ENCODE results near the gene TDRD7. TPM values are rescaled to one million over a fixed set of nuclear protein-coding genes. Genes with fewer than 3 reads are reported as not detected.
A peak's percentile ranks its signal among the peaks of the same experiment; 100 is the strongest.

The TDRD7 gene
- total and polyA plus RNA-seq, 9 of the 15 experiments (the other 6 are each of a cell fraction or from before 2014, with no cell fraction given): 2.2 to 7.7 (median 5.2) TPM

DNA sequence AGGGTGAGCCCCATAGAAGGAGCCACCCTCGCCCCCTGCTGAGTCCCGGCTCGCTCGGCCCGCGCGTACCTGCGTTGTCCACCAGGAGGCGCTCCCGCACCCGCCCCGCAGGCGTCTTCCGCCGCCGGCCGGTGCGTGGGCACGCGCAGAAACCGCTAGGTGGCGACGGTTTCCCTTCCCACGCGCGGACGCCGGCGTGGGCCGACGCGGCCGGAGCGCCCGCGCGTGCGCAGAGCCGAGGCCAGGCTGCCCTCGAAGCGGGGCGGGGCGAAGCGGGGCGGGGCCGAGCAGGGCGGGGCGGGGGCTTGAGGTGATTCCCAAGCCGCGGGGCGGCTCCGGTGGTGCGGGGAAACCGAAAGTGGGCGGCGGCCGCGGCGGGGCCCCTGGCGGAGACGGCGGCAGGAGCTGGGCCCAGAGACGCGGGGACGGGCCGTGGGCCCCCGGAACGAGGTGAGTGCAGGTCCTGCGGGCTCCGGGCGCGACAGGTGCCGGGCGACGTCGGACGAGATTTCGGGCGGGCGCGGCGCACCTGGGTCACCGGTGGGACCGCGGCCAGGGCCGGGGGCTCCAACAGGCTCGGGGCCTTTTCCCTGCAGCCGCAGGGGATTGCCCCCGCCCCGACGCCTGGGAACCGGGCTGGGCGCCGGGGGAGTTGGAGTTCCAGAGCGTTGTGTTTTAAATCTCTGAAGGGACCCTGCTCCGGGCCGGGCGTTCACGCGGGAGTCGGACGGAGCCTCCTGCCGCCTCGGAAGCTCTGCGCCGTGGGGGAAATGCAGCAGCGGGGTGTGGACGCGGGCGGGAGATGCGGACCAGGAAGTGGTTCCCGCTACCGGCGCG is at the start of gene TDRD7 (continued):
- TF ChIP-seq ZFP30 (CRISPR knock-in tag; IDR thresholded peaks at IDR 0.05; ENCODE audit: borderline replicate concordance): no peak
- TF ChIP-seq RBM34 (IDR thresholded peaks at IDR 0.05; ENCODE audit: borderline replicate concordance, insufficient read depth, low read length): 0 out of 2 replicates have a peak, but pooled peaks have one; percentile 52
- TF ChIP-seq KAT7 (CRISPR knock-in tag; IDR thresholded peaks at IDR 0.05; ENCODE audit: borderline replicate concordance): peak; percentile 24; the same call in 1 of the 2 replicates
- no peak for TF ChIP-seq ZNF143 (CRISPR knock-in tag; IDR thresholded peaks at IDR 0.05)
- 0 out of 2 replicates have a peak, but pooled peaks have one; percentile 24 for TF ChIP-seq ZNF311 (CRISPR knock-in tag; IDR thresholded peaks at IDR 0.05)
- TF ChIP-seq, protein P1, sequence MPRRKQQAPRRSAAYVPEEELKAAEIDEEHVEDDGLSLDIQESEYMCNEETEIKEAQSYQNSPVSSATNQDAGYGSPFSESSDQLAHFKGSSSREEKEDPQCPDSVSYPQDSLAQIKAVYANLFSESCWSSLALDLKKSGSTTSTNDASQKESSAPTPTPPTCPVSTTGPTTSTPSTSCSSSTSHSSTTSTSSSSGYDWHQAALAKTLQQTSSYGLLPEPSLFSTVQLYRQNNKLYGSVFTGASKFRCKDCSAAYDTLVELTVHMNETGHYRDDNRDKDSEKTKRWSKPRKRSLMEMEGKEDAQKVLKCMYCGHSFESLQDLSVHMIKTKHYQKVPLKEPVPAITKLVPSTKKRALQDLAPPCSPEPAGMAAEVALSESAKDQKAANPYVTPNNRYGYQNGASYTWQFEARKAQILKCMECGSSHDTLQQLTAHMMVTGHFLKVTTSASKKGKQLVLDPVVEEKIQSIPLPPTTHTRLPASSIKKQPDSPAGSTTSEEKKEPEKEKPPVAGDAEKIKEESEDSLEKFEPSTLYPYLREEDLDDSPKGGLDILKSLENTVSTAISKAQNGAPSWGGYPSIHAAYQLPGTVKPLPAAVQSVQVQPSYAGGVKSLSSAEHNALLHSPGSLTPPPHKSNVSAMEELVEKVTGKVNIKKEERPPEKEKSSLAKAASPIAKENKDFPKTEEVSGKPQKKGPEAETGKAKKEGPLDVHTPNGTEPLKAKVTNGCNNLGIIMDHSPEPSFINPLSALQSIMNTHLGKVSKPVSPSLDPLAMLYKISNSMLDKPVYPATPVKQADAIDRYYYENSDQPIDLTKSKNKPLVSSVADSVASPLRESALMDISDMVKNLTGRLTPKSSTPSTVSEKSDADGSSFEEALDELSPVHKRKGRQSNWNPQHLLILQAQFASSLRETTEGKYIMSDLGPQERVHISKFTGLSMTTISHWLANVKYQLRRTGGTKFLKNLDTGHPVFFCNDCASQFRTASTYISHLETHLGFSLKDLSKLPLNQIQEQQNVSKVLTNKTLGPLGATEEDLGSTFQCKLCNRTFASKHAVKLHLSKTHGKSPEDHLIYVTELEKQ (CRISPR knock-in tag; IDR thresholded peaks at IDR 0.05): no peak
- TF ChIP-seq ZNF668 (CRISPR knock-in tag; IDR thresholded peaks at IDR 0.05): no peak
- TF ChIP-seq, protein P2, sequence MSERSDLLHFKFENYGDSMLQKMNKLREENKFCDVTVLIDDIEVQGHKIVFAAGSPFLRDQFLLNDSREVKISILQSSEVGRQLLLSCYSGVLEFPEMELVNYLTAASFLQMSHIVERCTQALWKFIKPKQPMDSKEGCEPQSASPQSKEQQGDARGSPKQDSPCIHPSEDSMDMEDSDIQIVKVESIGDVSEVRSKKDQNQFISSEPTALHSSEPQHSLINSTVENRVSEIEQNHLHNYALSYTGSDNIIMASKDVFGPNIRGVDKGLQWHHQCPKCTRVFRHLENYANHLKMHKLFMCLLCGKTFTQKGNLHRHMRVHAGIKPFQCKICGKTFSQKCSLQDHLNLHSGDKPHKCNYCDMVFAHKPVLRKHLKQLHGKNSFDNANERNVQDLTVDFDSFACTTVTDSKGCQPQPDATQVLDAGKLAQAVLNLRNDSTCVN (CRISPR knock-in tag; IDR thresholded peaks at IDR 0.05): no peak
- no peak for TF ChIP-seq CBX5 (IDR thresholded peaks at IDR 0.05; ENCODE audit: borderline replicate concordance, low read depth)
- TF ChIP-seq, protein P3, sequence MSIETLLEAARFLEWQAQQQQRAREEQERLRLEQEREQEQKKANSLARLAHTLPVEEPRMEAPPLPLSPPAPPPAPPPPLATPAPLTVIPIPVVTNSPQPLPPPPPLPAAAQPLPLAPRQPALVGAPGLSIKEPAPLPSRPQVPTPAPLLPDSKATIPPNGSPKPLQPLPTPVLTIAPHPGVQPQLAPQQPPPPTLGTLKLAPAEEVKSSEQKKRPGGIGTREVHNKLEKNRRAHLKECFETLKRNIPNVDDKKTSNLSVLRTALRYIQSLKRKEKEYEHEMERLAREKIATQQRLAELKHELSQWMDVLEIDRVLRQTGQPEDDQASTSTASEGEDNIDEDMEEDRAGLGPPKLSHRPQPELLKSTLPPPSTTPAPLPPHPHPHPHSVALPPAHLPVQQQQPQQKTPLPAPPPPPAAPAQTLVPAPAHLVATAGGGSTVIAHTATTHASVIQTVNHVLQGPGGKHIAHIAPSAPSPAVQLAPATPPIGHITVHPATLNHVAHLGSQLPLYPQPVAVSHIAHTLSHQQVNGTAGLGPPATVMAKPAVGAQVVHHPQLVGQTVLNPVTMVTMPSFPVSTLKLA (conservative IDR thresholded peaks at IDR 0.05): peak in 1 of 2 experiments; percentile 54; a peak in 1 of 4 replicates
- TF ChIP-seq, protein P4, sequence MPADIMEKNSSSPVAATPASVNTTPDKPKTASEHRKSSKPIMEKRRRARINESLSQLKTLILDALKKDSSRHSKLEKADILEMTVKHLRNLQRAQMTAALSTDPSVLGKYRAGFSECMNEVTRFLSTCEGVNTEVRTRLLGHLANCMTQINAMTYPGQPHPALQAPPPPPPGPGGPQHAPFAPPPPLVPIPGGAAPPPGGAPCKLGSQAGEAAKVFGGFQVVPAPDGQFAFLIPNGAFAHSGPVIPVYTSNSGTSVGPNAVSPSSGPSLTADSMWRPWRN (IDR thresholded peaks at IDR 0.05; ENCODE audit: low read depth): no peak
- TF ChIP-seq ZNF695 (CRISPR knock-in tag; IDR thresholded peaks at IDR 0.05): no peak
- no peak for TF ChIP-seq NBN (IDR thresholded peaks at IDR 0.05; ENCODE audit: low read depth)
- TF ChIP-seq, protein P5, sequence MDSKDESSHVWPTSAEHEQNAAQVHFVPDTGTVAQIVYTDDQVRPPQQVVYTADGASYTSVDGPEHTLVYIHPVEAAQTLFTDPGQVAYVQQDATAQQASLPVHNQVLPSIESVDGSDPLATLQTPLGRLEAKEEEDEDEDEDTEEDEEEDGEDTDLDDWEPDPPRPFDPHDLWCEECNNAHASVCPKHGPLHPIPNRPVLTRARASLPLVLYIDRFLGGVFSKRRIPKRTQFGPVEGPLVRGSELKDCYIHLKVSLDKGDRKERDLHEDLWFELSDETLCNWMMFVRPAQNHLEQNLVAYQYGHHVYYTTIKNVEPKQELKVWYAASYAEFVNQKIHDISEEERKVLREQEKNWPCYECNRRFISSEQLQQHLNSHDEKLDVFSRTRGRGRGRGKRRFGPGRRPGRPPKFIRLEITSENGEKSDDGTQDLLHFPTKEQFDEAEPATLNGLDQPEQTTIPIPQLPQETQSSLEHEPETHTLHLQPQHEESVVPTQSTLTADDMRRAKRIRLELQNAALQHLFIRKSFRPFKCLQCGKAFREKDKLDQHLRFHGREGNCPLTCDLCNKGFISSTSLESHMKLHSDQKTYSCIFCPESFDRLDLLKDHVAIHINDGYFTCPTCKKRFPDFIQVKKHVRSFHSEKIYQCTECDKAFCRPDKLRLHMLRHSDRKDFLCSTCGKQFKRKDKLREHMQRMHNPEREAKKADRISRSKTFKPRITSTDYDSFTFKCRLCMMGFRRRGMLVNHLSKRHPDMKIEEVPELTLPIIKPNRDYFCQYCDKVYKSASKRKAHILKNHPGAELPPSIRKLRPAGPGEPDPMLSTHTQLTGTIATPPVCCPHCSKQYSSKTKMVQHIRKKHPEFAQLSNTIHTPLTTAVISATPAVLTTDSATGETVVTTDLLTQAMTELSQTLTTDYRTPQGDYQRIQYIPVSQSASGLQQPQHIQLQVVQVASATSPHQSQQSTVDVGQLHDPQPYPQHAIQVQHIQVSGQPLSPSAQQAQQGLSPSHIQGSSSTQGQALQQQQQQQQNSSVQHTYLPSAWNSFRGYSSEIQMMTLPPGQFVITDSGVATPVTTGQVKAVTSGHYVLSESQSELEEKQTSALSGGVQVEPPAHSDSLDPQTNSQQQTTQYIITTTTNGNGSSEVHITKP (IDR thresholded peaks at IDR 0.05; ENCODE audit: partially characterized antibody): no peak

All from K562 (cell line).